Measurements from ENCODE around the gene FUS.
A peak's percentile ranks its signal among the peaks of the same experiment; 100 is the strongest.

GRCh38 chr16:31201582-31202413, 21.9 kb downstream of the FUS start:
- TF ChIP-seq ZNF431 (CRISPR knock-in tag; IDR thresholded peaks at IDR 0.05; ENCODE audit: borderline replicate concordance, low read depth): no peak
- TF ChIP-seq PHF8 (CRISPR knock-in tag; IDR thresholded peaks at IDR 0.05): peak; percentile 66
- no peak for TF ChIP-seq HMG20A (CRISPR knock-in tag; IDR thresholded peaks at IDR 0.05; ENCODE audit: borderline replicate concordance)
- TF ChIP-seq ZUFSP (CRISPR knock-in tag; IDR thresholded peaks at IDR 0.05; ENCODE audit: borderline replicate concordance): no peak
- TF ChIP-seq, protein P1, sequence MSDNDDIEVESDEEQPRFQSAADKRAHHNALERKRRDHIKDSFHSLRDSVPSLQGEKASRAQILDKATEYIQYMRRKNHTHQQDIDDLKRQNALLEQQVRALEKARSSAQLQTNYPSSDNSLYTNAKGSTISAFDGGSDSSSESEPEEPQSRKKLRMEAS (IDR thresholded peaks at IDR 0.05): no peak
- no peak for TF ChIP-seq CTCF (CRISPR knock-in tag; IDR thresholded peaks at IDR 0.05)
- no peak for TF ChIP-seq POLR2G (IDR thresholded peaks at IDR 0.05; ENCODE audit: low read depth, low read length)
- TF ChIP-seq MBD4 (IDR thresholded peaks at IDR 0.05; ENCODE audit: borderline replicate concordance, low read length): no peak
- TF ChIP-seq, protein P2, sequence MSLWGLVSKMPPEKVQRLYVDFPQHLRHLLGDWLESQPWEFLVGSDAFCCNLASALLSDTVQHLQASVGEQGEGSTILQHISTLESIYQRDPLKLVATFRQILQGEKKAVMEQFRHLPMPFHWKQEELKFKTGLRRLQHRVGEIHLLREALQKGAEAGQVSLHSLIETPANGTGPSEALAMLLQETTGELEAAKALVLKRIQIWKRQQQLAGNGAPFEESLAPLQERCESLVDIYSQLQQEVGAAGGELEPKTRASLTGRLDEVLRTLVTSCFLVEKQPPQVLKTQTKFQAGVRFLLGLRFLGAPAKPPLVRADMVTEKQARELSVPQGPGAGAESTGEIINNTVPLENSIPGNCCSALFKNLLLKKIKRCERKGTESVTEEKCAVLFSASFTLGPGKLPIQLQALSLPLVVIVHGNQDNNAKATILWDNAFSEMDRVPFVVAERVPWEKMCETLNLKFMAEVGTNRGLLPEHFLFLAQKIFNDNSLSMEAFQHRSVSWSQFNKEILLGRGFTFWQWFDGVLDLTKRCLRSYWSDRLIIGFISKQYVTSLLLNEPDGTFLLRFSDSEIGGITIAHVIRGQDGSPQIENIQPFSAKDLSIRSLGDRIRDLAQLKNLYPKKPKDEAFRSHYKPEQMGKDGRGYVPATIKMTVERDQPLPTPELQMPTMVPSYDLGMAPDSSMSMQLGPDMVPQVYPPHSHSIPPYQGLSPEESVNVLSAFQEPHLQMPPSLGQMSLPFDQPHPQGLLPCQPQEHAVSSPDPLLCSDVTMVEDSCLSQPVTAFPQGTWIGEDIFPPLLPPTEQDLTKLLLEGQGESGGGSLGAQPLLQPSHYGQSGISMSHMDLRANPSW (CRISPR knock-in tag; IDR thresholded peaks at IDR 0.05; ENCODE audit: borderline replicate concordance): no peak

All from HepG2 (cell line).